OCI-LY1 (cell line): ENCODE measurements around the gene DAAM1.

Experiments used
- H2AFZ ChIP-seq: fragments of 200-600 bp; sonication (generic), shearing (Covaris generic); 2 replicates; pipeline ENCODE4 v1.6.0; 2014; ENCODE audit warnings: antibody characterized with exemption, mild to moderate bottlenecking, low read length
- H3F3A ChIP-seq: fragments of 200-600 bp; sonication (generic), shearing (Covaris generic); 2 replicates; pipeline ENCODE4 v1.6.0; 2014; ENCODE audit warnings: mild to moderate bottlenecking, antibody characterized with exemption, low read length, moderate library complexity; ENCODE audit not compliant: insufficient read depth
- H3K27ac ChIP-seq: fragments of 200-600 bp; sonication (generic); 2 replicates; pipeline ENCODE4 v1.5.1; 2014; ENCODE audit warnings: low read length, mixed run types, mild to moderate bottlenecking, low read depth; ENCODE audit not compliant: poor library complexity, severe bottlenecking
- H3K27me3 ChIP-seq: fragments of 200-600 bp; sonication (generic); 2 replicates; pipeline ENCODE4 v1.6.0; 2014; ENCODE audit warnings: antibody characterized with exemption, mild to moderate bottlenecking, low read length, moderate library complexity; ENCODE audit not compliant: insufficient read depth
- H3K36me3 ChIP-seq: fragments of 200-600 bp; sonication (generic); 2 replicates; pipeline ENCODE4 v1.6.1; 2014; ENCODE audit warnings: mild to moderate bottlenecking, antibody characterized with exemption, low read length, moderate library complexity, mixed read lengths; ENCODE audit not compliant: insufficient read depth
- H3K4me1 ChIP-seq: fragments of 200-600 bp; sonication (generic); 2 replicates; pipeline ENCODE4 v1.5.1; 2014; ENCODE audit warnings: mild to moderate bottlenecking, low read length, moderate library complexity; ENCODE audit not compliant: insufficient read depth, severe bottlenecking
- H3K4me2 ChIP-seq: fragments of 200-600 bp; sonication (generic), shearing (Covaris generic); 2 replicates; pipeline ENCODE4 v1.6.1; 2014; ENCODE audit warnings: low read length
- H3K4me3 ChIP-seq: fragments of 200-600 bp; sonication (generic); 2 replicates; pipeline ENCODE4 v1.5.1; 2014; ENCODE audit warnings: low read length, low read depth, mild to moderate bottlenecking, mixed read lengths; ENCODE audit not compliant: poor library complexity, severe bottlenecking
- H3K79me2 ChIP-seq: fragments of 200-600 bp; shearing (Covaris generic); 2 replicates; pipeline ENCODE4 v1.6.1; 2016; ENCODE audit warnings: mixed run types, low read length, mixed read lengths; ENCODE audit not compliant: insufficient read depth
- H3K9ac ChIP-seq: fragments of 200-600 bp; sonication (generic), shearing (Covaris generic); 2 replicates; pipeline ENCODE4 v1.6.1; 2014; ENCODE audit warnings: mild to moderate bottlenecking, low read length, mixed read lengths
- H3K9me2 ChIP-seq: fragments of 200-600 bp; sonication (generic), shearing (Covaris generic); 2 replicates; pipeline ENCODE4 v1.6.1; 2014; ENCODE audit warnings: low read depth, mild to moderate bottlenecking, low read length, mixed read lengths
- H3K9me3 ChIP-seq: fragments of 200-600 bp; shearing (Covaris generic); 2 replicates; pipeline ENCODE4 v1.6.1; 2014; ENCODE audit warnings: low read length, mixed read lengths
- H4K20me1 ChIP-seq: fragments of 200-600 bp; sonication (generic), shearing (Covaris generic); 2 replicates; pipeline ENCODE4 v1.6.0; 2016; ENCODE audit warnings: mild to moderate bottlenecking, low read length; ENCODE audit not compliant: insufficient read depth
- CTCF ChIP-seq: fragments of 200-600 bp; sonication (generic), shearing (Covaris generic); IDR thresholded peaks from 2 replicates; pipeline ENCODE4 v1.5.1; 2017; ENCODE audit warnings: mild to moderate bottlenecking, antibody characterized with exemption, low read length, moderate library complexity, mixed read lengths
- EZH2 ChIP-seq: fragments of 200-600 bp; sonication (generic), shearing (Covaris generic); IDR thresholded peaks from 2 replicates; pipeline ENCODE4 v1.8.0; 2017; ENCODE audit warnings: borderline replicate concordance, mixed run types, mild to moderate bottlenecking, antibody characterized with exemption, low read length, moderate library complexity, mixed read lengths

Gene DAAM1

DNA sequence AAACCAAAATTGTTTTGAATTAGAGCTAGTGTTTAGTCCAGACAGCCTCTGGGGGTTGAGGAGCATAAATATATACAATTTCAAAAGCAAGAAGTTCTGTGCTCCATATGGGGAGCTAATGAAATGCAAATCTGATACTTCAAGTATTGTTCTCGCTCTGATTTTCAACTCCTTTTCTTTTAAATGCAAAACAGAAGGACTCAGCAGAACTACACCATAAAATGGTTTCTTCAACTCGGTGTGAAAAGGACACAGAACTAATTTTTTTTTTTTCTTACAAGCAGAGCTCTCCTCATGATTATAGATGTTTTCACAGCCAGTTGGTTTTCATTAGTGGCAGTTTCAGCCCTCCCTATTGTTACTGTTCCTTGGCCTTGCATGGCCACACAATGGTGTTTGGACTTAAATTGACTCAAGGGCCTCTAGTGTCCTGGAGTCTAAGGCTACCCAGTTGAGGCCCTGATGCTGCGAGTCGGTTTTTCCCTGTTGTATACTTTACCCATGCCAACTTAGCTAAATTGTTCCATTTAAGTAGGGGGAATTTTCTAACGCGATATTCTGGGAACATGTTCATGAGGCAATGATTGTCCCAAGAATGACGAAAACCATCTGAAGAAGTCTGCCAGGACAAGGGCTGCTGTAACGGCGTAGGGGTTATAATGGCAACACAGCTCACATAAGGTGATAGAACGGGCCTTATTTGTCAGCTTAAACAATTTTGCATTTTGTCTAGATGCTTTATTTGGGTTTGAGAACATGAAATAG lies 156.4 kb downstream of the DAAM1 start:
- Histone ChIP-seq H3K27me3 (no peaks in the 10 kb centered on the region), H3K4me3 (no peak overlapping the region), H2AFZ (no peak overlapping the region), H3K9me3 (no peaks in the 10 kb centered on the region), H3K36me3 (peaks cover 78% of the 10 kb centered on the region; the same call in 1 of the 2 replicates), H3K79me2 (no peaks in the 10 kb centered on the region), H3K27ac (no peak overlapping the region), H3K9me2 (no peaks in the 10 kb centered on the region), H3K9ac (no peak overlapping the region), H3K4me2 (no peak overlapping the region), H3K4me1 (peaks cover 30% of the 10 kb centered on the region), H3F3A (no peaks in the 10 kb centered on the region), H4K20me1 (no peaks in the 10 kb centered on the region)
- TF ChIP-seq EZH2 (no peak), CTCF (no peak)

- H2AFZ ChIP-seq = no peak overlapping the region
- no peaks in the 10 kb centered on the region for H3F3A ChIP-seq
- no peaks in the 10 kb centered on the region for H4K20me1 ChIP-seq
- H3K79me2 ChIP-seq = no peaks in the 10 kb centered on the region
- no peaks in the 10 kb centered on the region for H3K9me2 ChIP-seq
- TF ChIP-seq CTCF = no peak
- no peak for TF ChIP-seq EZH2
- no peak overlapping the region for H3K4me2 ChIP-seq
- H3K4me1 ChIP-seq = peaks cover 30% of the 10 kb centered on the region
- no peak overlapping the region for H3K4me3 ChIP-seq
- H3K9me3 ChIP-seq = no peaks in the 10 kb centered on the region
- H3K9ac ChIP-seq = no peak overlapping the region
- H3K27ac ChIP-seq = no peak overlapping the region
- H3K36me3 ChIP-seq = peaks cover 77% of the 10 kb centered on the region; the same call in 1 of the 2 replicates
- no peaks in the 10 kb centered on the region for H3K27me3 ChIP-seq
These were observed 157.9 kb downstream of the DAAM1 start for GRCh38 chr14:59346329-59346728.

DNA sequence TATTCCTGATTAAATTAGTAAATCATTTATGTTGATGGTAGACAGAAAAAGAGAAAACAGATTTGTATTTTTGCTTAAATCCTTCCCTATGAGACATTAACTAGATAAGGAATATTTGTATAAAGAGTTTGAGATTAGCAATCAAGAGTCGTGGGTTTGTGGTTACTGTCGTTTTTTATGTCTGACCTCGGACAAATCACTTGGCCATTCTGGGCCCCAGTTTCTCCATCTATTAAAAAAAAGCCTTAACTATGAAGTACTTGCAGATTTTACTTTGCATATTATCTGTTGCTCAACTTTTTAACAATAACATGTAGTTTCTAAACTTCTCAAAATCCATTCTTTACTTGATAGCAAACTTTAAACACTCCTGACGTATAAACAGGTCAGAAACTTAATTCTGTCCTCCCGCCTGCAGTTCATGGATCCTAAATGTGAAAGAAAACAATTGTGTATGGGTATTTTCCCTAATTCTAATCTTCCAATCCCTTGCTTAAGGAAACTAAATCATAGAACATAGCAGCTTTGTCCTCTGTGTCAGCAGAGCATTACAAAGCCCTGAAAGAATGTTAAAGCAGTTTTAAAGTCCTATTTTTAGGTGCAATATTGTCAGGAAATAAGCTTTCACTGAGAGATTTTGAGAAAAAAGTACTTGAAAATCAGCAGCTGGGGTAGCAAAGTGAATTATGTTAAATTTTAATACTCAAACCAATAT lies 158.5 kb downstream of the DAAM1 start:
- H3K9me2 ChIP-seq = no peaks in the 10 kb centered on the region
- H4K20me1 ChIP-seq = no peaks in the 10 kb centered on the region
- no peaks in the 10 kb centered on the region for H3K27me3 ChIP-seq
- TF ChIP-seq EZH2 = no peak
- no peak for TF ChIP-seq CTCF
- no peak overlapping the region; the same call in 1 of the 2 replicates for H3K4me2 ChIP-seq
- H2AFZ ChIP-seq = no peak overlapping the region
- H3K79me2 ChIP-seq = no peaks in the 10 kb centered on the region
- no peak overlapping the region for H3K9ac ChIP-seq
- no peak overlapping the region for H3K4me3 ChIP-seq
- H3K36me3 ChIP-seq = peaks cover 77% of the 10 kb centered on the region; the same call in 1 of the 2 replicates
- H3K9me3 ChIP-seq = no peaks in the 10 kb centered on the region
- no peaks in the 10 kb centered on the region for H3F3A ChIP-seq
- peak overlapping the region; percentile 57 for H3K27ac ChIP-seq
- peaks cover 30% of the 10 kb centered on the region for H3K4me1 ChIP-seq
